ENCODE results near the gene NSRP1. TPM values are rescaled to one million over a fixed set of nuclear protein-coding genes. Genes with fewer than 3 reads are reported as not detected.

NSRP1 gene
- total and polyA plus RNA-seq, 4 donors: 7.0 to 25.7 (median 9.9) TPM

DNA sequence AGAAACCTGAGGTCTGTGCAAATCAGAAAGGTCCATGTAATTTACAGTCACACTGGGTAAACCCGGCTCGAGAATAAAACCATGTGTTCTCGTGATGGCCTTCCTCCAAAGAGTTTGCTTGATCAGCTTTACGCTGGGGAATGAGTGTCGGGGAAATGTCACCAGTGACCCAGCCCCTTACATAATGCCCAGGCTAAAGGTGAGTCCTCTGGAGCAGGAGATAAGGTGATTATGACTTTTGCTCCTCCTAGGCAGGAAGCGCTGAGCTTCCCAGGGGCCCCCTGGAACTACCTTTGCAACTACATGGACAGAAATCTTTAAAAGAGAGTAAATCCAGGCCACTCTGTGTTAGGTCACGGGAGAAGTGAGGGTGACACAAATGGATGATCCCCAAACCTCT lies 103.2 kb downstream of the NSRP1 start:
- WGBS: 31% methylated on average over 7 of the region's 7 CpGs
- TF ChIP-seq TAF1 (conservative IDR thresholded peaks at IDR 0.05) (no peak), JUND (IDR thresholded peaks at IDR 0.05) (peak in 1 of 2 donors; percentile 12), HNF4A (conservative IDR thresholded peaks at IDR 0.05) (peak; percentile 41 to 65), RXRA (IDR thresholded peaks at IDR 0.05) (peak in 1 of 2 donors; percentile 70), SP1 (IDR thresholded peaks at IDR 0.05) (peak; percentile 42), FOXA2 (IDR thresholded peaks at IDR 0.05) (no peak), GABPA (IDR thresholded peaks at IDR 0.05 in 1 of 2, conservative IDR thresholded peaks at IDR 0.05 in 1 of 2) (no peak)
- TF ChIP-seq, protein P1, sequence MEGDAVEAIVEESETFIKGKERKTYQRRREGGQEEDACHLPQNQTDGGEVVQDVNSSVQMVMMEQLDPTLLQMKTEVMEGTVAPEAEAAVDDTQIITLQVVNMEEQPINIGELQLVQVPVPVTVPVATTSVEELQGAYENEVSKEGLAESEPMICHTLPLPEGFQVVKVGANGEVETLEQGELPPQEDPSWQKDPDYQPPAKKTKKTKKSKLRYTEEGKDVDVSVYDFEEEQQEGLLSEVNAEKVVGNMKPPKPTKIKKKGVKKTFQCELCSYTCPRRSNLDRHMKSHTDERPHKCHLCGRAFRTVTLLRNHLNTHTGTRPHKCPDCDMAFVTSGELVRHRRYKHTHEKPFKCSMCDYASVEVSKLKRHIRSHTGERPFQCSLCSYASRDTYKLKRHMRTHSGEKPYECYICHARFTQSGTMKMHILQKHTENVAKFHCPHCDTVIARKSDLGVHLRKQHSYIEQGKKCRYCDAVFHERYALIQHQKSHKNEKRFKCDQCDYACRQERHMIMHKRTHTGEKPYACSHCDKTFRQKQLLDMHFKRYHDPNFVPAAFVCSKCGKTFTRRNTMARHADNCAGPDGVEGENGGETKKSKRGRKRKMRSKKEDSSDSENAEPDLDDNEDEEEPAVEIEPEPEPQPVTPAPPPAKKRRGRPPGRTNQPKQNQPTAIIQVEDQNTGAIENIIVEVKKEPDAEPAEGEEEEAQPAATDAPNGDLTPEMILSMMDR (IDR thresholded peaks at IDR 0.05; ENCODE audit: low read depth, low read length, missing input control): no peak
- TF ChIP-seq, protein P2, sequence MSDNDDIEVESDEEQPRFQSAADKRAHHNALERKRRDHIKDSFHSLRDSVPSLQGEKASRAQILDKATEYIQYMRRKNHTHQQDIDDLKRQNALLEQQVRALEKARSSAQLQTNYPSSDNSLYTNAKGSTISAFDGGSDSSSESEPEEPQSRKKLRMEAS (IDR thresholded peaks at IDR 0.05): peak; percentile 49
- no peaks in the 10 kb centered on the region for H3K27me3 ChIP-seq (ENCODE audit: control insufficient read depth in 4 of 4, insufficient read depth in 4 of 4, low read length in 3 of 4)
- H3K4me1 ChIP-seq (ENCODE audit: control insufficient read depth in 4 of 4, insufficient read depth in 4 of 4, low read length in 3 of 4): peaks cover 3 to 13% (median 11%) of the 10 kb centered on the region in 4 donors
- H3K27ac ChIP-seq (ENCODE audit: low read depth in 1 of 2, low read length in 2 of 2): peak overlapping the region in 1 of 2 donors; percentile 61
- H3K4me3 ChIP-seq (ENCODE audit: low read depth in 1 of 3, low read length in 3 of 3): no peak overlapping the region
- H3K36me3 ChIP-seq (ENCODE audit: control insufficient read depth in 4 of 4, insufficient read depth in 3 of 4, low read depth in 1 of 4, low read length in 3 of 4): no peaks in the 10 kb centered on the region
- no peak overlapping the region for H3K9ac ChIP-seq (ENCODE audit: low read depth in 1 of 2, low read length in 2 of 2)
- no peak for DNase-seq (ENCODE audit: low spot score)
- no peaks in the 10 kb centered on the region for H3K9me3 ChIP-seq (ENCODE audit: control insufficient read depth in 4 of 4, low read length in 3 of 4)

DNA sequence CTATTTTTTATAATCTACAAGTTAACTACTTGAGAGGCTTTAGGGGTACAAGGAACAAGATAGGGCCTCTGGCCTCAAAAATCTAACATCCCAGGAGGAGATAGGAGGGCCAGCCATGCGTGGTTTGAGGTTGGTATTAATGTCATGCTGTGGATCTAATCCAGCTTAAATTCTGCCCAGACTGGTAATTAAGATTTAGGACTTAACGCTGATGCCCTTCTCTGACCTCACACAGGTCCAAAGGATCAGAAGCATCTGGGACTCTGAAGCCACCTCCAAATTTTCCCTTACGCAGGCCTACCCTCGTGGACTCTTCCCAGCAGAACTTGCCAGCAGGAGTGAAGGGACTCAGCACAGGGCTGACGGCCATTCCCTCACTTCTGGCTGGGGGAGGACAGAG lies 103.8 kb downstream of the NSRP1 start:
- 95% methylated on average over 5 of the region's 5 CpGs for WGBS
- no peak for TF ChIP-seq TAF1 (conservative IDR thresholded peaks at IDR 0.05)
- TF ChIP-seq, protein P1 (IDR thresholded peaks at IDR 0.05; ENCODE audit: low read depth, low read length, missing input control): no peak
- no peak for TF ChIP-seq GABPA (IDR thresholded peaks at IDR 0.05 in 1 of 2, conservative IDR thresholded peaks at IDR 0.05 in 1 of 2)
- TF ChIP-seq RXRA (IDR thresholded peaks at IDR 0.05): no peak
- TF ChIP-seq RAD21 (IDR thresholded peaks at IDR 0.05): no peak
- TF ChIP-seq EGR1 (IDR thresholded peaks at IDR 0.05; ENCODE audit: low read depth in 2 of 2): no peak
- no peak for TF ChIP-seq YY1 (IDR thresholded peaks at IDR 0.05)
- TF ChIP-seq JUND (IDR thresholded peaks at IDR 0.05): no peak
- Histone ChIP-seq H3K9ac (ENCODE audit: low read depth in 1 of 2, low read length in 2 of 2) (no peak overlapping the region), H3K36me3 (ENCODE audit: control insufficient read depth in 4 of 4, insufficient read depth in 3 of 4, low read depth in 1 of 4, low read length in 3 of 4) (no peaks in the 10 kb centered on the region), H3K27me3 (ENCODE audit: control insufficient read depth in 4 of 4, insufficient read depth in 4 of 4, low read length in 3 of 4) (no peaks in the 10 kb centered on the region), H3K4me3 (ENCODE audit: low read depth in 1 of 3, low read length in 3 of 3) (no peak overlapping the region), H3K4me1 (ENCODE audit: control insufficient read depth in 4 of 4, insufficient read depth in 4 of 4, low read length in 3 of 4) (peaks cover 3 to 13% (median 11%) of the 10 kb centered on the region in 4 donors), H3K27ac (ENCODE audit: low read depth in 1 of 2, low read length in 2 of 2) (no peak overlapping the region), H3K9me3 (ENCODE audit: control insufficient read depth in 4 of 4, low read length in 3 of 4) (no peaks in the 10 kb centered on the region)
- no peak for DNase-seq (ENCODE audit: low spot score)

DNA sequence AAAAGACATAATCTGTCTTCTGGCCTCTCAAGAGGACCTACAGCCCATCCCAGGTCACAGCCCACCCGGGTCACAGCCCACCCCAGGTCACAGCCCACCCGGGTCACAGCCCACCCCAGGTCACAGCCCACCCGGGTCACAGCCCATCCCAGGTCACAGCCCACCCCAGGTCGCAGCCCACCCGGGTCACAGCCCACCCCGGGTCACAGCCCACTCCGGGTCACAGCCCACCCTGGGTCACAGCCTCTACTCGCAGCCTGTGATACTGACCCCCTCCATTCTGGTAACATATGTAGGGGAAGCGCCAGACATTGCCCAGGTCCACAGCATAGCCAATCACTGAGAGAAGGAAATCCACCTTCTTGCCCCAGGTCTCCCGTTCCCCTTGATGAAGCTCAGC lies 104.7 kb downstream of the NSRP1 start:
- TF ChIP-seq RAD21 (IDR thresholded peaks at IDR 0.05) (no peak), HNF4A (conservative IDR thresholded peaks at IDR 0.05) (no peak), SP1 (IDR thresholded peaks at IDR 0.05) (no peak)
- TF ChIP-seq, protein P3, sequence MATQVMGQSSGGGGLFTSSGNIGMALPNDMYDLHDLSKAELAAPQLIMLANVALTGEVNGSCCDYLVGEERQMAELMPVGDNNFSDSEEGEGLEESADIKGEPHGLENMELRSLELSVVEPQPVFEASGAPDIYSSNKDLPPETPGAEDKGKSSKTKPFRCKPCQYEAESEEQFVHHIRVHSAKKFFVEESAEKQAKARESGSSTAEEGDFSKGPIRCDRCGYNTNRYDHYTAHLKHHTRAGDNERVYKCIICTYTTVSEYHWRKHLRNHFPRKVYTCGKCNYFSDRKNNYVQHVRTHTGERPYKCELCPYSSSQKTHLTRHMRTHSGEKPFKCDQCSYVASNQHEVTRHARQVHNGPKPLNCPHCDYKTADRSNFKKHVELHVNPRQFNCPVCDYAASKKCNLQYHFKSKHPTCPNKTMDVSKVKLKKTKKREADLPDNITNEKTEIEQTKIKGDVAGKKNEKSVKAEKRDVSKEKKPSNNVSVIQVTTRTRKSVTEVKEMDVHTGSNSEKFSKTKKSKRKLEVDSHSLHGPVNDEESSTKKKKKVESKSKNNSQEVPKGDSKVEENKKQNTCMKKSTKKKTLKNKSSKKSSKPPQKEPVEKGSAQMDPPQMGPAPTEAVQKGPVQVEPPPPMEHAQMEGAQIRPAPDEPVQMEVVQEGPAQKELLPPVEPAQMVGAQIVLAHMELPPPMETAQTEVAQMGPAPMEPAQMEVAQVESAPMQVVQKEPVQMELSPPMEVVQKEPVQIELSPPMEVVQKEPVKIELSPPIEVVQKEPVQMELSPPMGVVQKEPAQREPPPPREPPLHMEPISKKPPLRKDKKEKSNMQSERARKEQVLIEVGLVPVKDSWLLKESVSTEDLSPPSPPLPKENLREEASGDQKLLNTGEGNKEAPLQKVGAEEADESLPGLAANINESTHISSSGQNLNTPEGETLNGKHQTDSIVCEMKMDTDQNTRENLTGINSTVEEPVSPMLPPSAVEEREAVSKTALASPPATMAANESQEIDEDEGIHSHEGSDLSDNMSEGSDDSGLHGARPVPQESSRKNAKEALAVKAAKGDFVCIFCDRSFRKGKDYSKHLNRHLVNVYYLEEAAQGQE (IDR thresholded peaks at IDR 0.05): no peak
- peaks cover 3 to 13% (median 11%) of the 10 kb centered on the region in 4 donors for H3K4me1 ChIP-seq (ENCODE audit: control insufficient read depth in 4 of 4, insufficient read depth in 4 of 4, low read length in 3 of 4)
- no peaks in the 10 kb centered on the region for H3K27me3 ChIP-seq (ENCODE audit: control insufficient read depth in 4 of 4, insufficient read depth in 4 of 4, low read length in 3 of 4)
- H3K9me3 ChIP-seq (ENCODE audit: control insufficient read depth in 4 of 4, low read length in 3 of 4): no peaks in the 10 kb centered on the region
- no peak overlapping the region for H3K27ac ChIP-seq (ENCODE audit: low read depth in 1 of 2, low read length in 2 of 2)
- 92% methylated on average over 10 of the region's 10 CpGs for WGBS
- H3K36me3 ChIP-seq (ENCODE audit: control insufficient read depth in 4 of 4, insufficient read depth in 3 of 4, low read depth in 1 of 4, low read length in 3 of 4): no peaks in the 10 kb centered on the region
- no peak overlapping the region for H3K4me3 ChIP-seq (ENCODE audit: low read depth in 1 of 3, low read length in 3 of 3)
- no peak overlapping the region for H3K9ac ChIP-seq (ENCODE audit: low read depth in 1 of 2, low read length in 2 of 2)
- no peak for DNase-seq (ENCODE audit: low spot score)
